Brain microvascular endothelial cell (primary cell): Measurements from ENCODE around the gene PRR20G.

Source experiments
- DNase-seq: peaks from one replicate; pipeline ENCODE4 v3.0.0-alpha.2; 2020
- H3K27ac ChIP-seq: fragments of 250-450 bp; sonication (Bioruptor Pico); 2 replicates; pipeline ENCODE4 v1.5.1; 2020; ENCODE audit warnings: mild to moderate bottlenecking, moderate library complexity
- H3K27me3 ChIP-seq: fragments of 250-450 bp; sonication (Bioruptor Pico); replicated peaks from 2 replicates; pipeline ENCODE4 v1.5.1; 2020; ENCODE audit warnings: mild to moderate bottlenecking
- H3K36me3 ChIP-seq: fragments of 250-450 bp; sonication (Bioruptor Pico); replicated peaks from 2 replicates; pipeline ENCODE4 v1.5.1; 2020; ENCODE audit warnings: mild to moderate bottlenecking
- H3K4me3 ChIP-seq: 2 replicates; pipeline ENCODE4 v1.5.1; 2011; ENCODE audit warnings: low read depth, mild to moderate bottlenecking, control low read depth, low read length, moderate library complexity
- in situ Hi-C: cut with HindIII; loops from 2 replicates; pipeline ENCODE4 v1.10.0; 2017; ENCODE audit warnings: low sequenced_read_pairs, low pct_ligation_motif_present
- TF ChIP-seq, protein P1 (sequence below): IDR thresholded peaks from 2 replicates; pipeline ENCODE4 v1.5.1; 2011; ENCODE audit warnings: low read depth, mild to moderate bottlenecking, moderate library complexity, low read length, control low read depth, inconsistent platforms; ENCODE audit errors: missing control alignments

Gene PRR20G

GRCh38 chr3:127287840-127288239 is at the start of gene PRR20G:
Gene PRR20G, minus strand, starts transcription at chr3:127288046. Its CDS starts 681 bp downstream, at chr3:127287365.
- TF ChIP-seq, protein P1, sequence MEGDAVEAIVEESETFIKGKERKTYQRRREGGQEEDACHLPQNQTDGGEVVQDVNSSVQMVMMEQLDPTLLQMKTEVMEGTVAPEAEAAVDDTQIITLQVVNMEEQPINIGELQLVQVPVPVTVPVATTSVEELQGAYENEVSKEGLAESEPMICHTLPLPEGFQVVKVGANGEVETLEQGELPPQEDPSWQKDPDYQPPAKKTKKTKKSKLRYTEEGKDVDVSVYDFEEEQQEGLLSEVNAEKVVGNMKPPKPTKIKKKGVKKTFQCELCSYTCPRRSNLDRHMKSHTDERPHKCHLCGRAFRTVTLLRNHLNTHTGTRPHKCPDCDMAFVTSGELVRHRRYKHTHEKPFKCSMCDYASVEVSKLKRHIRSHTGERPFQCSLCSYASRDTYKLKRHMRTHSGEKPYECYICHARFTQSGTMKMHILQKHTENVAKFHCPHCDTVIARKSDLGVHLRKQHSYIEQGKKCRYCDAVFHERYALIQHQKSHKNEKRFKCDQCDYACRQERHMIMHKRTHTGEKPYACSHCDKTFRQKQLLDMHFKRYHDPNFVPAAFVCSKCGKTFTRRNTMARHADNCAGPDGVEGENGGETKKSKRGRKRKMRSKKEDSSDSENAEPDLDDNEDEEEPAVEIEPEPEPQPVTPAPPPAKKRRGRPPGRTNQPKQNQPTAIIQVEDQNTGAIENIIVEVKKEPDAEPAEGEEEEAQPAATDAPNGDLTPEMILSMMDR: no peak
- in situ Hi-C loops: no loop called here
- DNase-seq: no peak
- Histone ChIP-seq H3K36me3 (no peaks in the 10 kb centered on the region), H3K27me3 (no peaks in the 10 kb centered on the region), H3K27ac (no peak within 1 kb of the TSS), H3K4me3 (no peak within 1 kb of the TSS)

- no peaks in the 10 kb centered on the region for H3K36me3 ChIP-seq
- H3K27me3 ChIP-seq: peaks cover 8% of the 10 kb centered on the region
- no peak overlapping the region for H3K4me3 ChIP-seq
- DNase-seq: no peak
- H3K27ac ChIP-seq: no peak overlapping the region
- in situ Hi-C loops: no loop called here
- TF ChIP-seq, protein P1: no peak
These were observed 49.2 kb upstream of the PRR20G start for GRCh38 chr3:127337001-127337400.

- H3K27ac ChIP-seq: no peak overlapping the region
- DNase-seq: no peak
- peaks cover 8% of the 10 kb centered on the region for H3K27me3 ChIP-seq
- in situ Hi-C loops: no loop called here
- no peaks in the 10 kb centered on the region for H3K36me3 ChIP-seq
- TF ChIP-seq, protein P1: no peak
- H3K4me3 ChIP-seq: no peak overlapping the region
These were observed 48.3 kb upstream of the PRR20G start for GRCh38 chr3:127336101-127336500.

GRCh38 chr3:127330385-127330784 is 42.5 kb upstream of the PRR20G start:
- in situ Hi-C loops: no loop called here

GRCh38 chr3:127329631-127330285 is 41.9 kb upstream of the PRR20G start:
- no peak overlapping the region for H3K4me3 ChIP-seq
- DNase-seq: no peak
- TF ChIP-seq, protein P1: no peak
- in situ Hi-C loops: no loop called here
- H3K27ac ChIP-seq: no peak overlapping the region
- H3K36me3 ChIP-seq: no peaks in the 10 kb centered on the region
- H3K27me3 ChIP-seq: no peaks in the 10 kb centered on the region

More at GRCh38 chr3:127330385-127330784, 42.5 kb upstream of the PRR20G start:
- TF ChIP-seq, protein P1: no peak
- DNase-seq: no peak
- Histone ChIP-seq H3K27me3 (no peaks in the 10 kb centered on the region), H3K27ac (no peak overlapping the region), H3K4me3 (no peak overlapping the region), H3K36me3 (no peaks in the 10 kb centered on the region)

DNA sequence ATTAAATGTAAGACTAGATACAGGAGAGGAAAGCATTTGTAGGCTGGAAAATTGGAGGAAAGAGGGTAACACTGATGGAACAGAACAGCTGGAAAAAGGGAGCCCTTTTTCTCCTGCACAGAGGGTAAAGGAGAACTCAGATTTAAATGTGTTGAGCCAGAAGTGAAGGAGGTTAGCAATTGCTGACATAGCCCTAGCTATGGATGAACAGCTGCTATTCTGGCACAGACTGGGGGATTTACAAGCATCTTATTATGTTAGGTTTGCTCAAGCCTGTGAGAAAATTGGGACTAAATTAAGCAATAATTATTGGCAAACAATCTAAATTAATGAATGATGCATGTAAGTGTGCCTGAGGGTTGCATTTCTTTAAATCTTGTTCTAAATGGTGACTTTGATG is 40.6 kb upstream of the PRR20G start:
- in situ Hi-C loops: no loop called here
- no peak for DNase-seq
- TF ChIP-seq, protein P1: no peak
- no peak overlapping the region for H3K4me3 ChIP-seq
- H3K27me3 ChIP-seq: no peaks in the 10 kb centered on the region
- no peaks in the 10 kb centered on the region for H3K36me3 ChIP-seq
- H3K27ac ChIP-seq: no peak overlapping the region
